HepG2 (cell line): ENCODE measurements around the gene KRTAP12-2. TPM values are rescaled to one million over a fixed set of nuclear protein-coding genes. Genes with fewer than 3 reads are reported as not detected.

Source experiments
- ELF4 ChIP-seq: sonication (generic); formaldehyde crosslinking; IDR thresholded peaks from 2 replicates; pipeline ENCODE4 v1.5.0; 2020; ENCODE audit warnings: missing genetic modification reagents, mild to moderate bottlenecking, moderate library complexity, borderline replicate concordance
- HOXD1 ChIP-seq: sonication (generic); formaldehyde crosslinking; IDR thresholded peaks from 2 replicates; pipeline ENCODE4 v1.5.0; 2020; ENCODE audit warnings: missing genetic modification reagents
- KDM1A ChIP-seq: IDR thresholded peaks from 2 replicates; pipeline ENCODE4 v1.6.1; 2016; ENCODE audit warnings: missing compliant biosample characterization
- MEF2D ChIP-seq: sonication (generic); formaldehyde crosslinking; IDR thresholded peaks from 2 replicates; pipeline ENCODE4 v1.5.1; 2020; ENCODE audit warnings: mild to moderate bottlenecking, missing genetic modification reagents
- RFXAP ChIP-seq: sonication (generic); formaldehyde crosslinking; IDR thresholded peaks from 2 replicates; pipeline ENCODE4 v1.4.0; 2020; ENCODE audit warnings: missing genetic modification reagents, borderline replicate concordance
- SETDB1 ChIP-seq: sonication (generic); formaldehyde crosslinking; IDR thresholded peaks from 2 replicates; pipeline ENCODE4 v1.5.1; 2020; ENCODE audit warnings: missing genetic modification reagents, mild to moderate bottlenecking, borderline replicate concordance
- SMC3 ChIP-seq: IDR thresholded peaks from 2 replicates; pipeline ENCODE4 v1.6.1; 2011; ENCODE audit warnings: low read length, improper control_type of control experiment
- WIZ ChIP-seq: sonication (generic); formaldehyde crosslinking; IDR thresholded peaks from 2 replicates; pipeline ENCODE4 v1.5.1; 2020; ENCODE audit warnings: mild to moderate bottlenecking, missing genetic modification reagents
- ZFP82 ChIP-seq: sonication (generic); formaldehyde crosslinking; IDR thresholded peaks from 2 replicates; pipeline ENCODE4 v1.5.1; 2020; ENCODE audit warnings: mild to moderate bottlenecking, missing genetic modification reagents, borderline replicate concordance
- ZMYM2 ChIP-seq: sonication (generic); formaldehyde crosslinking; IDR thresholded peaks from 2 replicates; pipeline ENCODE4 v1.8.0; 2022; ENCODE audit warnings: mild to moderate bottlenecking, missing genetic modification reagents
- ZNF3 ChIP-seq: IDR thresholded peaks from 2 replicates; pipeline ENCODE4 v1.7.0; 2017; ENCODE audit warnings: inconsistent platforms
- ZNF567 ChIP-seq: sonication (generic); formaldehyde crosslinking; IDR thresholded peaks from 2 replicates; pipeline ENCODE4 v1.8.1; 2023; ENCODE audit warnings: mild to moderate bottlenecking, missing genetic modification reagents, borderline replicate concordance
- ZNF629 ChIP-seq: sonication (generic); formaldehyde crosslinking; conservative IDR thresholded peaks from 2 replicates; pipeline ENCODE4 v1.5.0; 2020; ENCODE audit warnings: missing genetic modification reagents
- ZNF644 ChIP-seq: IDR thresholded peaks from 2 replicates; pipeline ENCODE4 v1.6.1; 2016; ENCODE audit warnings: low read depth
- ZNF672 ChIP-seq: sonication (generic); formaldehyde crosslinking; IDR thresholded peaks from 2 replicates; pipeline ENCODE4 v1.8.1; 2022; ENCODE audit warnings: missing genetic modification reagents
- ZNF737 ChIP-seq: sonication (generic); formaldehyde crosslinking; IDR thresholded peaks from 2 replicates; pipeline ENCODE4 v1.5.0; 2020; ENCODE audit warnings: missing genetic modification reagents, mild to moderate bottlenecking, borderline replicate concordance
- ZSCAN29 ChIP-seq: sonication (generic); formaldehyde crosslinking; conservative IDR thresholded peaks from 2 replicates; pipeline ENCODE4 v1.4.0; 2020; ENCODE audit warnings: mild to moderate bottlenecking, missing genetic modification reagents
- polyA plus RNA-seq, 8 experiments: library from polyadenylated mRNA; depleted of rRNA in 3 of 8; stranded (reverse) in 7 of 8; unstranded in 1 of 8; fragments of >200 nt; fragmentation: Illumina TruSeq in 4 of 8; extraction: Trizol in 4 of 8; gene quantifications; 2 replicates each; pipeline versions ENCODE4 v1.2.1 to v1.2.3, GENCODE V29; 2011 to 2016; ENCODE audit warnings: low read depth in 4 of 8, missing spikeins in 1 of 8, mixed read lengths in 1 of 8; ENCODE audit not compliant: insufficient read depth in 1 of 8
- total RNA-seq, 5 experiments: library from RNA; depleted of rRNA; stranded (reverse); fragments of >200 nt; fragmentation: Illumina TruSeq; extraction: Trizol; gene quantifications; 2 replicates each; pipeline ENCODE4 v1.2.3, GENCODE V29; 2016; ENCODE audit warnings: low read depth in 1 of 5
- TF ChIP-seq, protein P1 (sequence below): IDR thresholded peaks from 2 replicates; pipeline ENCODE4 v1.6.1; 2018; ENCODE audit warnings: missing genetic modification reagents
- TF ChIP-seq, protein P2 (sequence below): sonication (generic); formaldehyde crosslinking; IDR thresholded peaks from one replicate; pipeline ENCODE4 v1.5.1; 2020; ENCODE audit warnings: mild to moderate bottlenecking, missing genetic modification reagents; ENCODE audit errors: not compliant biosample characterization

Gene KRTAP12-2
- total and polyA plus RNA-seq, 2 of the 13 experiments (the other 11 are each of a cell fraction or from before 2014, with no cell fraction given): not detected

DNA sequence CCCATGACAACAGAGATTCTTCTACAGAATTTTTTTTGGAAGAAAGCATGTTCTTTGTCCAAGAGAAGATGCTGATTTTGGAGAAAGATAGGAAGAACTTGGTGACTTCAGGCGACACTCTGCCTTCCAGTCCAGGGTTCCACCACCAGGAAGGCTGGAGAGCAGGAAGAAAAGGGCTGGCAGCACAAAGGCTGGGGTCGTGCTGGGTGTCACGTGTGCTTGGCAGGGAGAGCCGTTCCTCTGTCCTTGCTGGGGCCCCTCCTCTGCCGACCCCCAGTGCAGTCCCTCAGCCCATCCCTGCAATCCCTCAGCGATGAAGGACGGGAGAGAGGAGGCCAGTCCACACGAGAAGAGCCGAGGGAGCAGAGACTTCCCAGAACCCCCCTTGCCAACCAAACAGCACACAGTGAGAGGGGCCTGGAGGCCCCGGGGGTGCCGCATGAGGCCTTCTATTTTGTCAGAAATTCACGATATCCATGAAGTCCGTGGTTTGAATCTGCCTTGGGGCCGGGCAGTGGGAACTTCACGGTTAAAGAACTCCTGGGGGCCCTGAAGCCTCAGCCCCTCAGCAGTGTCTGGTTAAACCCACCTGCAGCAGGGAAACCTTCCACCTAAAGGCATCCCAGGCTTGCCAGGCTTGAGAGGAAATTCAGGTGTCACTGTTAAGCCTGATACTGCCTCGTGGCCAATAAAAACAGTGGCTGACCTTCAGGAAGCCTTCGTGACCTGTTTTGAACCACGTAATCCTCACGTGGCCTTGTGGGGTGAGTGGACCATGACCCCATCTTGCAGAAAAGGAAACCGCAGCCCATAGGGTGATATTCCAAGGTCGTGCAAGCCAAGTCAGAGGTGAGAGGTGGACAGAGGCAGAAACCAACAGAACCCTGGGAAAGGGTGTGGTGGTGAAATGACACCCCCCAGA is 33.6 kb upstream of the KRTAP12-2 start (continued):
- TF ChIP-seq ELF4 (CRISPR knock-in tag) (no peak), SMC3 (no peak), ZNF644 (CRISPR knock-in tag) (no peak), RFXAP (CRISPR knock-in tag) (no peak), KDM1A (CRISPR knock-in tag) (no peak), SETDB1 (CRISPR knock-in tag) (no peak), ZMYM2 (CRISPR knock-in tag) (peak; percentile 89), WIZ (CRISPR knock-in tag) (no peak), ZNF672 (CRISPR knock-in tag) (no peak), ZNF567 (CRISPR knock-in tag) (no peak), ZSCAN29 (0 out of 2 replicates have a peak, but pooled peaks have one; percentile 26), HOXD1 (CRISPR knock-in tag) (no peak), MEF2D (CRISPR knock-in tag) (peak; percentile 91), ZNF737 (CRISPR knock-in tag) (no peak), ZNF629 (CRISPR knock-in tag) (peak; percentile 34; the same call in 1 of the 2 replicates), ZFP82 (CRISPR knock-in tag) (no peak), ZNF3 (no peak)
- TF ChIP-seq, protein P1, sequence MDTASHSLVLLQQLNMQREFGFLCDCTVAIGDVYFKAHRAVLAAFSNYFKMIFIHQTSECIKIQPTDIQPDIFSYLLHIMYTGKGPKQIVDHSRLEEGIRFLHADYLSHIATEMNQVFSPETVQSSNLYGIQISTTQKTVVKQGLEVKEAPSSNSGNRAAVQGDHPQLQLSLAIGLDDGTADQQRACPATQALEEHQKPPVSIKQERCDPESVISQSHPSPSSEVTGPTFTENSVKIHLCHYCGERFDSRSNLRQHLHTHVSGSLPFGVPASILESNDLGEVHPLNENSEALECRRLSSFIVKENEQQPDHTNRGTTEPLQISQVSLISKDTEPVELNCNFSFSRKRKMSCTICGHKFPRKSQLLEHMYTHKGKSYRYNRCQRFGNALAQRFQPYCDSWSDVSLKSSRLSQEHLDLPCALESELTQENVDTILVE (CRISPR knock-in tag): no peak
- TF ChIP-seq, protein P2, sequence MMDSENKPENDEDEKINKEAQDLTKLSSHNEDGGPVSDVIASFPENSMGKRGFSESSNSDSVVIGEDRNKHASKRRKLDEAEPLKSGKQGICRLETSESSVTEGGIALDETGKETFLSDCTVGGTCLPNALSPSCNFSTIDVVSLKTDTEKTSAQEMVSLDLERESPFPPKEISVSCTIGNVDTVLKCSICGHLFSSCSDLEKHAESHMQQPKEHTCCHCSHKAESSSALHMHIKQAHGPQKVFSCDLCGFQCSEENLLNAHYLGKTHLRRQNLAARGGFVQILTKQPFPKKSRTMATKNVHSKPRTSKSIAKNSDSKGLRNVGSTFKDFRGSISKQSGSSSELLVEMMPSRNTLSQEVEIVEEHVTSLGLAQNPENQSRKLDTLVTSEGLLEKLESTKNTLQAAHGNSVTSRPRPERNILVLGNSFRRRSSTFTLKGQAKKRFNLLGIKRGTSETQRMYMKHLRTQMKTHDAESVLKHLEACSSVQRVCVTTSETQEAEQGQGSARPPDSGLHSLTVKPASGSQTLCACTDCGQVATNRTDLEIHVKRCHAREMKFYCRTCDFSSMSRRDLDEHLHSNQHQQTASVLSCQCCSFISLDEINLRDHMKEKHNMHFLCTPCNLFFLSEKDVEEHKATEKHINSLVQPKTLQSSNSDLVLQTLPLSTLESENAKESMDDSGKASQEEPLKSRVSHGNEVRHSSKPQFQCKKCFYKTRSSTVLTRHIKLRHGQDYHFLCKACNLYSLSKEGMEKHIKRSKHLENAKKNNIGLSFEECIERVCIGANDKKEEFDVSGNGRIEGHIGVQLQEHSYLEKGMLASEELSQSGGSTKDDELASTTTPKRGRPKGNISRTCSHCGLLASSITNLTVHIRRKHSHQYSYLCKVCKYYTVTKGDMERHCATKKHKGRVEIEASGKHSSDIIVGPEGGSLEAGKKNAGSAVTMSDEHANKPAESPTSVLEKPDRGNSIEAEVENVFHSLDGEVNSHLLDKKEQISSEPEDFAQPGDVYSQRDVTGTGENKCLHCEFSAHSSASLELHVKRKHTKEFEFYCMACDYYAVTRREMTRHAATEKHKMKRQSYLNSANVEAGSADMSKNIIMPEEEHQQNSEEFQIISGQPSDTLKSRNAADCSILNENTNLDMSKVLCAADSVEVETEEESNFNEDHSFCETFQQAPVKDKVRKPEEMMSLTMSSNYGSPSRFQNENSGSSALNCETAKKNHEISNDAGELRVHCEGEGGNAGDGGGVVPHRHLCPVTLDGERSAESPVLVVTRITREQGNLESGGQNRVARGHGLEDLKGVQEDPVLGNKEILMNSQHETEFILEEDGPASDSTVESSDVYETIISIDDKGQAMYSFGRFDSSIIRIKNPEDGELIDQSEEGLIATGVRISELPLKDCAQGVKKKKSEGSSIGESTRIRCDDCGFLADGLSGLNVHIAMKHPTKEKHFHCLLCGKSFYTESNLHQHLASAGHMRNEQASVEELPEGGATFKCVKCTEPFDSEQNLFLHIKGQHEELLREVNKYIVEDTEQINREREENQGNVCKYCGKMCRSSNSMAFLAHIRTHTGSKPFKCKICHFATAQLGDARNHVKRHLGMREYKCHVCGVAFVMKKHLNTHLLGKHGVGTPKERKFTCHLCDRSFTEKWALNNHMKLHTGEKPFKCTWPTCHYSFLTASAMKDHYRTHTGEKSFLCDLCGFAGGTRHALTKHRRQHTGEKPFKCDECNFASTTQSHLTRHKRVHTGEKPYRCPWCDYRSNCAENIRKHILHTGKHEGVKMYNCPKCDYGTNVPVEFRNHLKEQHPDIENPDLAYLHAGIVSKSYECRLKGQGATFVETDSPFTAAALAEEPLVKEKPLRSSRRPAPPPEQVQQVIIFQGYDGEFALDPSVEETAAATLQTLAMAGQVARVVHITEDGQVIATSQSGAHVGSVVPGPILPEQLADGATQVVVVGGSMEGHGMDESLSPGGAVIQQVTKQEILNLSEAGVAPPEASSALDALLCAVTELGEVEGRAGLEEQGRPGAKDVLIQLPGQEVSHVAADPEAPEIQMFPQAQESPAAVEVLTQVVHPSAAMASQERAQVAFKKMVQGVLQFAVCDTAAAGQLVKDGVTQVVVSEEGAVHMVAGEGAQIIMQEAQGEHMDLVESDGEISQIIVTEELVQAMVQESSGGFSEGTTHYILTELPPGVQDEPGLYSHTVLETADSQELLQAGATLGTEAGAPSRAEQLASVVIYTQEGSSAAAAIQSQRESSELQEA: no peak
